WERI-Rb-1 (cell line): ENCODE data around the gene NFIA.

Experiments
- DNase-seq: peaks from one replicate; pipeline ENCODE4 v3.0.0-alpha.2; 2020
- H3K27ac ChIP-seq: fragments of 250-450 bp; sonication (Bioruptor Pico); 2 replicates; pipeline ENCODE4 v1.5.1; 2020; ENCODE audit warnings: mild to moderate bottlenecking, moderate library complexity
- H3K27me3 ChIP-seq: fragments of 250-450 bp; sonication (Bioruptor Pico); 2 replicates; pipeline ENCODE4 v1.5.1; 2021; ENCODE audit warnings: mild to moderate bottlenecking, low read depth, moderate library complexity; ENCODE audit not compliant: insufficient read depth, severe bottlenecking
- H3K36me3 ChIP-seq: fragments of 250-450 bp; sonication (Bioruptor Pico); 2 replicates; pipeline ENCODE4 v1.5.1; 2020; ENCODE audit warnings: mild to moderate bottlenecking, moderate library complexity
- H3K4me3 ChIP-seq: 2 replicates; pipeline ENCODE4 v1.5.1; 2011; ENCODE audit warnings: low read depth, mild to moderate bottlenecking, control low read depth, low read length
- H3K9me3 ChIP-seq: fragments of 250-450 bp; sonication (Bioruptor Pico); 2 replicates; pipeline ENCODE4 v1.5.1; 2021; ENCODE audit warnings: mild to moderate bottlenecking, moderate library complexity; ENCODE audit not compliant: severe bottlenecking
- TF ChIP-seq, protein P1 (sequence below): IDR thresholded peaks from 2 replicates; pipeline ENCODE4 v1.5.1; 2011; ENCODE audit warnings: low read depth, mild to moderate bottlenecking, control low read depth, inconsistent platforms, low read length

Gene NFIA

DNA sequence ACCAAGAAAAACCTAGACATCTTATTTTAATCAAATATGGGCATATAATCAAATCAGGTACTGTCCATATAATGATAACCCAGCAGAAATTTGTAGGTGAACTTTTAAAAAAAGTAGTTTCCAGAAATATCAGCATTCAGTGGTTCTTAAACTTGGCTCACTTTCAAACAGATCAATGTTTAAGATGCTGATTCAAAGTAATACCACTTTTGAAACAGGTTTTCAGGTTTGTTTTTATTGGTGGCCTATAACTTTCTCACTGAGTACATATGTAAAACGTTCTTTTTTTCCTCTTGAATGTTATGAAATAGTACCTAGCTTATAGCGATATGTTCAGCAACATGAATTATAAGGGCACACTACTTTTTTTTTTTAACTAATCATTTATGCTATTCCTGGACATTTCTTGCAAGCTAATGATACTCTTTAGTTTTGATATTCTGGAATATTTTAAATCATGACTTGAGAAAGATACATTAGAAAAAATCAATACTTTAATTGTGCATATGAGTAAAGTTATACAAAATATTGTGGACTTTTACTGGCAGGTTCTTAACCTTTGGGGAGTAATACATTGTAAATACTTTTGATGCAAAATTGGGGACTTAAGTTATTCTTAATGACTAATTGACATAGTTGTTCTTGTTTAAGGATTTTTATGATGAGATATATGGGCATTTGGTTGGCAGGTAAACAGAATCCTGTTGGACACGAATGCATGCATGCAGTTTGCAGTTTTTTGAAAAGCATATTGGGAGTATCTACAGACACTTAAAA is 3.0 kb downstream of the NFIA start:
- TF ChIP-seq, protein P1, sequence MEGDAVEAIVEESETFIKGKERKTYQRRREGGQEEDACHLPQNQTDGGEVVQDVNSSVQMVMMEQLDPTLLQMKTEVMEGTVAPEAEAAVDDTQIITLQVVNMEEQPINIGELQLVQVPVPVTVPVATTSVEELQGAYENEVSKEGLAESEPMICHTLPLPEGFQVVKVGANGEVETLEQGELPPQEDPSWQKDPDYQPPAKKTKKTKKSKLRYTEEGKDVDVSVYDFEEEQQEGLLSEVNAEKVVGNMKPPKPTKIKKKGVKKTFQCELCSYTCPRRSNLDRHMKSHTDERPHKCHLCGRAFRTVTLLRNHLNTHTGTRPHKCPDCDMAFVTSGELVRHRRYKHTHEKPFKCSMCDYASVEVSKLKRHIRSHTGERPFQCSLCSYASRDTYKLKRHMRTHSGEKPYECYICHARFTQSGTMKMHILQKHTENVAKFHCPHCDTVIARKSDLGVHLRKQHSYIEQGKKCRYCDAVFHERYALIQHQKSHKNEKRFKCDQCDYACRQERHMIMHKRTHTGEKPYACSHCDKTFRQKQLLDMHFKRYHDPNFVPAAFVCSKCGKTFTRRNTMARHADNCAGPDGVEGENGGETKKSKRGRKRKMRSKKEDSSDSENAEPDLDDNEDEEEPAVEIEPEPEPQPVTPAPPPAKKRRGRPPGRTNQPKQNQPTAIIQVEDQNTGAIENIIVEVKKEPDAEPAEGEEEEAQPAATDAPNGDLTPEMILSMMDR: no peak
- no peak overlapping the region for H3K4me3 ChIP-seq
- H3K27ac ChIP-seq: no peak overlapping the region
- no peaks in the 10 kb centered on the region for H3K36me3 ChIP-seq
- peaks cover 25% of the 10 kb centered on the region for H3K27me3 ChIP-seq
- DNase-seq: no peak
- no peaks in the 10 kb centered on the region for H3K9me3 ChIP-seq

DNA sequence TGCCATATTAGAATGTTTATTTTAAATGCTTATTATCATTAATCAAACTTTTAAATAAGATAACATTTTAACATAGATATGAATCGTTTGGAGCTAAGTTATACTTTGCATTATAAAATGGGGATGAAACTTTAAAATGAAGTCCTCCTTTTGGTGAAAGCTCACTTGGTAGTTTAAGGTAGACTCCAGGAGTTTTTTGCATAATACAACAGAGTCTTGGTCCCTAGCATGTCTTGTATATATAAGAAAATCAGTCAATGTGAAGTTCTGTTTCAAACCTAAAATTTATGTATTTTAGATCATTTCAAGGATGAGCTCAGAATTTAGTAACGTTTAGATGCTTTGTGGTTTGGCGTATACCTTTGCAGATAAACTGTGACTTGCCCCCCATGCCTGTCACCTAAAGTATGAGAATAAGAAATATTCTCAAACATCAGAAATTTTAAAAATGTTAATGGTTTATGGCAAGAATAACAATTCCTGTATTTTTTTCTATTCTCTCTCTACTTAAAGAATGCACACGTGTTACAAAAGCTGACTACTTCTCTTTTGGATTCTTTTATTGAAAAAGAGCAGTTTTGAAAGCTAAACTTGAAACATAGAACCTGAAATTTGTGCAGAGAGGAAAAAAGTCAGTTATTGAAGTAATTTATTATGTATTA is 3.8 kb downstream of the NFIA start:
- H3K27me3 ChIP-seq: peaks cover 17% of the 10 kb centered on the region
- no peak overlapping the region for H3K4me3 ChIP-seq
- DNase-seq: no peak
- H3K27ac ChIP-seq: no peak overlapping the region
- TF ChIP-seq, protein P1: no peak
- H3K9me3 ChIP-seq: no peaks in the 10 kb centered on the region
- H3K36me3 ChIP-seq: no peaks in the 10 kb centered on the region

- no peaks in the 10 kb centered on the region for H3K9me3 ChIP-seq
- H3K27me3 ChIP-seq: peaks cover 9% of the 10 kb centered on the region
- no peak overlapping the region for H3K4me3 ChIP-seq
- H3K27ac ChIP-seq: no peak overlapping the region
- H3K36me3 ChIP-seq: no peaks in the 10 kb centered on the region
- DNase-seq: no peak
- TF ChIP-seq, protein P1: no peak
Measured at GRCh38 chr1:61087571-61087970, 5.2 kb downstream of the NFIA start.

GRCh38 chr1:61088163-61088974 is 6.0 kb downstream of the NFIA start:
- no peak overlapping the region for H3K27ac ChIP-seq
- no peak for DNase-seq
- TF ChIP-seq, protein P1: no peak
- H3K27me3 ChIP-seq: peaks cover 6% of the 10 kb centered on the region
- H3K36me3 ChIP-seq: no peaks in the 10 kb centered on the region
- H3K4me3 ChIP-seq: no peak overlapping the region
- no peaks in the 10 kb centered on the region for H3K9me3 ChIP-seq

DNA sequence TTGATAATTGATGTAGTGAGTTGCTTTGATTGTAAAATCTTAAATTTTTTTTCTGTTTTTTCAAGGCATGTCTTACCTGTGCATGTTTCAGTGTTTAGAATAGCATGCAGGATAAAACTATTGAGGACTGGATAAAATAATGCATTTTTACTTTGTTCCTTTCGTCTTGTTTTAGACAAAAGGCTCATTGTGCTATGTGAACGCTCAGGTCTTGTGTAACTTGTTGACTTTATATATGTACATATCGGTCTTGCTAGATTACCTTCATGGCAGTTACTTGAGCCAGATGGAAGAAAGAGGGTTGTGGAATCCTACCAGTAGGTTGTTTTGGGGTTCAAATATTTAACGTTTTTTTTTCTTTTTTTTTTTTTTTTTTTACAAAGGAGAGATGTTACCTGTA is 7.0 kb downstream of the NFIA start:
- Histone ChIP-seq H3K27me3 (no peaks in the 10 kb centered on the region), H3K36me3 (no peaks in the 10 kb centered on the region), H3K9me3 (no peaks in the 10 kb centered on the region), H3K4me3 (no peak overlapping the region), H3K27ac (no peak overlapping the region)
- TF ChIP-seq, protein P1: no peak
- no peak for DNase-seq
